CD4-positive, alpha-beta T cell treated with Interleukin-12 subunit alpha and Interleukin-12 subunit beta, for 1 hour (primary cell): ENCODE data around the gene MBTPS1.

Source experiments
- DNase-seq: peaks from one replicate; pipeline ENCODE4 v3.0.0-alpha.2; 2020

MBTPS1 gene

GRCh38 chr16:84032458-84033178 is 84.1 kb downstream of the MBTPS1 start:
- DNase-seq, result no peak

GRCh38 chr16:84031556-84031955 is 85.2 kb downstream of the MBTPS1 start:
- DNase-seq, result no peak

- DNase-seq, result no peak
Measured at GRCh38 chr16:84029297-84030047, 87.3 kb downstream of the MBTPS1 start.

GRCh38 chr16:84027625-84028024 is 89.1 kb downstream of the MBTPS1 start:
- DNase-seq, result no peak

GRCh38 chr16:84026606-84027005 is 90.1 kb downstream of the MBTPS1 start:
- no peak for DNase-seq

GRCh38 chr16:84024854-84025253 is 91.9 kb downstream of the MBTPS1 start:
- no peak for DNase-seq

GRCh38 chr16:84022644-84023043 is 94.1 kb downstream of the MBTPS1 start:
- DNase-seq, result no peak

GRCh38 chr16:84021488-84021887 is 95.3 kb downstream of the MBTPS1 start:
- DNase-seq, result no peak

GRCh38 chr16:84020353-84020752 is 96.4 kb downstream of the MBTPS1 start:
- no peak for DNase-seq

GRCh38 chr16:84018710-84019109 is 98.0 kb downstream of the MBTPS1 start:
- no peak for DNase-seq

GRCh38 chr16:84016477-84016876 is 100.3 kb downstream of the MBTPS1 start:
- DNase-seq, result no peak

GRCh38 chr16:84015399-84015798 is 101.3 kb downstream of the MBTPS1 start:
- DNase-seq, result no peak

- no peak for DNase-seq
Measured at GRCh38 chr16:84014570-84015327, 102.0 kb downstream of the MBTPS1 start.

GRCh38 chr16:84013787-84014569 is 102.8 kb downstream of the MBTPS1 start:
- DNase-seq, result peak; percentile 34

GRCh38 chr16:84009282-84009681 is 107.5 kb downstream of the MBTPS1 start:
- DNase-seq, result no peak

- no peak for DNase-seq
Measured at GRCh38 chr16:84007965-84008364, 108.8 kb downstream of the MBTPS1 start.

GRCh38 chr16:84007520-84007919 is 109.2 kb downstream of the MBTPS1 start:
- no peak for DNase-seq

- no peak for DNase-seq
Measured at GRCh38 chr16:84005391-84005790, 111.4 kb downstream of the MBTPS1 start.

GRCh38 chr16:84004442-84004841 is 112.3 kb downstream of the MBTPS1 start:
- no peak for DNase-seq
